Small intestine (tissue), 7 donors: ENCODE results near the gene RNLS. TPM values are rescaled to one million over a fixed set of nuclear protein-coding genes. Genes with fewer than 3 reads are reported as not detected.
A peak's percentile ranks its signal among the peaks of the same experiment; 100 is the strongest.

Experiments
- DNase-seq, 2 donors: peaks; one replicate each; pipeline versions ENCODE4 v3.0.0 to v3.0.0-alpha.2; 2013
- FAIRE-seq: peaks from 2 replicates; lab custom pipeline; 2012; peaks lifted over from hg19 to GRCh38; lab: Jason Lieb, UNC
- H3K27ac ChIP-seq, 3 donors: one replicate each; pipeline ENCODE4 v1.5.1; 2013; ENCODE audit warnings: low read length in 2 of 3, mild to moderate bottlenecking in 2 of 3, control low read depth in 1 of 3, inconsistent platforms in 1 of 3, low read depth in 1 of 3, moderate library complexity in 1 of 3
- H3K27me3 ChIP-seq, 3 donors: one replicate each; pipeline ENCODE4 v1.6.1; 2013; ENCODE audit warnings: low read length in 3 of 3, inconsistent platforms in 1 of 3; ENCODE audit not compliant: control insufficient read depth in 3 of 3, insufficient read depth in 3 of 3
- H3K36me3 ChIP-seq, 3 donors: one replicate each; pipeline ENCODE4 v1.6.1; 2013; ENCODE audit warnings: low read length in 3 of 3, inconsistent platforms in 1 of 3, low read depth in 1 of 3, mild to moderate bottlenecking in 1 of 3, moderate library complexity in 1 of 3; ENCODE audit not compliant: control insufficient read depth in 3 of 3, insufficient read depth in 2 of 3
- H3K4me1 ChIP-seq, 3 donors: one replicate each; pipeline ENCODE4 v1.6.1; 2013; ENCODE audit warnings: low read length in 2 of 3, inconsistent platforms in 1 of 3, low read depth in 1 of 3, mild to moderate bottlenecking in 1 of 3, moderate library complexity in 1 of 3; ENCODE audit not compliant: control insufficient read depth in 3 of 3, insufficient read depth in 2 of 3
- H3K4me3 ChIP-seq, 3 donors: one replicate each; pipeline ENCODE4 v1.5.1; 2013; ENCODE audit warnings: low read length in 3 of 3, control low read depth in 1 of 3, inconsistent platforms in 1 of 3, low read depth in 1 of 3, mild to moderate bottlenecking in 1 of 3, moderate library complexity in 1 of 3
- H3K9me3 ChIP-seq, 2 donors: one replicate each; pipeline ENCODE4 v1.6.1; 2013; ENCODE audit warnings: low read depth in 1 of 2, low read length in 1 of 2; ENCODE audit not compliant: control insufficient read depth in 2 of 2, insufficient read depth in 1 of 2
- WGBS, 3 donors: extraction: QIAGEN DNeasy Blood & Tissue Kit; methylation state at CpG; one replicate each; pipeline ENCODE4 v1.1.7; 2013; 5-methylcytosine and 5-hydroxymethylcytosine counted together
- polyA plus RNA-seq, 4 donors: library from polyadenylated mRNA; stranded (reverse) in 3 of 4; unstranded in 1 of 4; fragments of 200-250 nt in 3 of 4; fragments of 120-200 nt in 1 of 4; gene quantifications; one replicate each; pipeline versions ENCODE4 v1.2.1 to v1.2.3, GENCODE V29; 2013
- donor health status: healthy with polysubstance abuse.
- donor health status: control.
- donor health status: control.
- donor health status: Bipolar disorder and iron deficiency.
- donor health status: healthy.

Gene RNLS
- polyA plus RNA-seq, 4 donors, result 8.6 to 24.0 (median 12.8) TPM

GRCh38 chr10:88582411-88582805 lies 710 bp downstream of the RNLS start:
- Histone ChIP-seq H3K36me3 (peaks cover 0 to 2% (median 0%) of the 10 kb centered on the region in 3 donors), H3K9me3 (peaks cover 0 to 2% of the 10 kb centered on the region in 2 donors), H3K4me1 (no peaks in the 10 kb centered on the region), H3K27ac (peak overlapping the region; percentile 88 to 95 (median 91)), H3K27me3 (no peaks in the 10 kb centered on the region), H3K4me3 (peak overlapping the region; percentile 57 to 90 (median 69))
- DNase-seq, result no peak
- no peak for FAIRE-seq
- WGBS, 3 donors, result 4 to 12% (median 5%) methylated on average over 4 of the region's 4 CpGs

- no peaks in the 10 kb centered on the region for H3K4me1 ChIP-seq
- DNase-seq (peak; percentile 17 to 20), FAIRE-seq (peak; percentile 90)
- no peak overlapping the region for H3K4me3 ChIP-seq
- no peaks in the 10 kb centered on the region for H3K27me3 ChIP-seq
- WGBS, 3 donors, result 3 to 10% (median 3%) methylated on average over 1 of the region's 1 CpG
- H3K27ac ChIP-seq, result no peak overlapping the region
- no peaks in the 10 kb centered on the region for H3K9me3 ChIP-seq
- no peaks in the 10 kb centered on the region for H3K36me3 ChIP-seq
Observed at GRCh38 chr10:88565072-88565471, 18.0 kb downstream of the RNLS start.

- no peak for FAIRE-seq
- 89 to 95% (median 90%) methylated on average over 1 of the region's 1 CpG for WGBS, 3 donors
- DNase-seq, result no peak
Observed at GRCh38 chr10:88562152-88562551, 21.0 kb downstream of the RNLS start.

GRCh38 chr10:88557658-88558057 lies 25.5 kb downstream of the RNLS start:
- Histone ChIP-seq H3K9me3 (no peaks in the 10 kb centered on the region), H3K4me3 (no peak overlapping the region), H3K4me1 (no peaks in the 10 kb centered on the region), H3K36me3 (no peaks in the 10 kb centered on the region), H3K27ac (no peak overlapping the region), H3K27me3 (no peaks in the 10 kb centered on the region)
- 80 to 85% (median 80%) methylated on average over 2 of the region's 2 CpGs for WGBS, 3 donors
- FAIRE-seq (no peak), DNase-seq (no peak)

More at GRCh38 chr10:88562152-88562551, 21.0 kb downstream of the RNLS start:
- H3K36me3 ChIP-seq, result no peaks in the 10 kb centered on the region
- H3K27ac ChIP-seq, result no peak overlapping the region
- H3K27me3 ChIP-seq, result no peaks in the 10 kb centered on the region
- H3K9me3 ChIP-seq, result no peaks in the 10 kb centered on the region
- no peaks in the 10 kb centered on the region for H3K4me1 ChIP-seq
- no peak overlapping the region for H3K4me3 ChIP-seq

GRCh38 chr10:88557256-88557655 lies 25.9 kb downstream of the RNLS start:
- Histone ChIP-seq H3K9me3 (no peaks in the 10 kb centered on the region), H3K4me3 (no peak overlapping the region), H3K27me3 (no peaks in the 10 kb centered on the region), H3K4me1 (no peaks in the 10 kb centered on the region), H3K36me3 (no peaks in the 10 kb centered on the region), H3K27ac (no peak overlapping the region)
- FAIRE-seq (no peak), DNase-seq (no peak)
- WGBS, 3 donors, result 79 to 92% (median 86%) methylated on average over 1 of the region's 1 CpG

- Histone ChIP-seq H3K4me3 (no peak overlapping the region), H3K27me3 (no peaks in the 10 kb centered on the region), H3K36me3 (no peaks in the 10 kb centered on the region), H3K9me3 (no peaks in the 10 kb centered on the region), H3K4me1 (no peaks in the 10 kb centered on the region), H3K27ac (no peak overlapping the region)
- WGBS, 3 donors, result 81 to 87% (median 83%) methylated on average over 7 of the region's 7 CpGs
- FAIRE-seq (no peak), DNase-seq (peak; percentile 11 to 12)
Observed at GRCh38 chr10:88555190-88555908, 27.8 kb downstream of the RNLS start.

GRCh38 chr10:88553116-88553752 lies 29.9 kb downstream of the RNLS start:
- DNase-seq, result peak; percentile 60 to 71
- Histone ChIP-seq H3K27me3 (no peaks in the 10 kb centered on the region), H3K9me3 (no peaks in the 10 kb centered on the region), H3K36me3 (no peaks in the 10 kb centered on the region), H3K27ac (no peak overlapping the region), H3K4me1 (no peaks in the 10 kb centered on the region), H3K4me3 (no peak overlapping the region)
- FAIRE-seq, result peak; percentile 65
- WGBS, 3 donors, result 86 to 89% (median 87%) methylated on average over 2 of the region's 2 CpGs

- FAIRE-seq (no peak), DNase-seq (no peak)
- no peaks in the 10 kb centered on the region for H3K36me3 ChIP-seq
- no peak overlapping the region for H3K4me3 ChIP-seq
- H3K4me1 ChIP-seq, result no peaks in the 10 kb centered on the region
- no peak overlapping the region for H3K27ac ChIP-seq
- H3K27me3 ChIP-seq, result no peaks in the 10 kb centered on the region
- 91 to 96% (median 92%) methylated on average over 2 of the region's 2 CpGs for WGBS, 3 donors
- no peaks in the 10 kb centered on the region for H3K9me3 ChIP-seq
Observed at GRCh38 chr10:88551246-88551645, 31.9 kb downstream of the RNLS start.
